ENCODE data around the gene STAC3.

DNA sequence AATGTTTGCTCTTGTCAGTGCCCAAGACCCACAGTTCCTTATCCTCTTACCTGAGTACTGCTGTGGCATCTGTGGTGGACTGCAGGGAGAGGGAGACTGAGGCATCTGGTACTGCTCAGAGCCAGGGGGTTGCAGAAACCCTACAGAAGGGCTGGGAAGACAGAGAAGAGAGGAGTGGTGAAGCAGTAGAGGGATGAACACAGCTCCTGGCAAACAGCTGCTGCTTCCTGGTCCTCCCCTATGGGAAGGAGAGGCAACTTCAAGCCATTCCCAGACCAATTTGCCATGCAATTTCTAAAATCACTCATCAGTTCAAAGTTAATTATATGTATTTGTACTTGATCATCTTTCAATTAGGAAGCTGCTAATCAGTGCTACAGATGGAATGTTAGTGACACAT lies 15.7 kb upstream of the STAC3 start:
- TF ChIP-seq, protein P1, sequence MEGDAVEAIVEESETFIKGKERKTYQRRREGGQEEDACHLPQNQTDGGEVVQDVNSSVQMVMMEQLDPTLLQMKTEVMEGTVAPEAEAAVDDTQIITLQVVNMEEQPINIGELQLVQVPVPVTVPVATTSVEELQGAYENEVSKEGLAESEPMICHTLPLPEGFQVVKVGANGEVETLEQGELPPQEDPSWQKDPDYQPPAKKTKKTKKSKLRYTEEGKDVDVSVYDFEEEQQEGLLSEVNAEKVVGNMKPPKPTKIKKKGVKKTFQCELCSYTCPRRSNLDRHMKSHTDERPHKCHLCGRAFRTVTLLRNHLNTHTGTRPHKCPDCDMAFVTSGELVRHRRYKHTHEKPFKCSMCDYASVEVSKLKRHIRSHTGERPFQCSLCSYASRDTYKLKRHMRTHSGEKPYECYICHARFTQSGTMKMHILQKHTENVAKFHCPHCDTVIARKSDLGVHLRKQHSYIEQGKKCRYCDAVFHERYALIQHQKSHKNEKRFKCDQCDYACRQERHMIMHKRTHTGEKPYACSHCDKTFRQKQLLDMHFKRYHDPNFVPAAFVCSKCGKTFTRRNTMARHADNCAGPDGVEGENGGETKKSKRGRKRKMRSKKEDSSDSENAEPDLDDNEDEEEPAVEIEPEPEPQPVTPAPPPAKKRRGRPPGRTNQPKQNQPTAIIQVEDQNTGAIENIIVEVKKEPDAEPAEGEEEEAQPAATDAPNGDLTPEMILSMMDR (IDR thresholded peaks at IDR 0.05): no peak
- TF ChIP-seq POLR2A (IDR thresholded peaks at IDR 0.05): no peak

All from body of pancreas (tissue), 4 donors.